ENCODE data around the gene DDX19B. TPM values are rescaled to one million over a fixed set of nuclear protein-coding genes. Genes with fewer than 3 reads are reported as not detected.
A peak's percentile ranks its signal among the peaks of the same experiment; 100 is the strongest.

Gene DDX19B
- total and polyA plus RNA-seq, 2 donors (not counting 1 experiment from before 2014, with no cell fraction given): 33.0 to 35.8 TPM

DNA sequence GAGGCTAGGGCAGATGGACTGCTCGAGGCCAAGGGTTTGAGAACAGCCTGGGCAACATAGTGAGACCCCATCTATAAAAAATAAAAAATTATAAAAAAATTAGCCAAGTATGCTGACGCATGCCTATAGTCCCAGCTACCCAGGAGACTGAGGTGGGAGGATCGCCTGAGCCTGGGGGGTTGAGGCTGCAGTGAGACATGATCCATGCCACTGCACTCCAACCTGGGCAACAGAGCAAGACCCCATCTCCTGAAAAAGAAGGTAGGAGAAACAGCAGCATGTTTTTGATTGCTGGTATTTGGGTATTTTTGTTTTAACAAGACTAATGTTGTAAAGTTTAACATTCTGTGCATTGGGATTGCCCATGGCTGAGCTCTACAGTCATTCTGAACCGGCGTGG, 38.8 kb downstream of the DDX19B start:
- H3K9me3 Mint-ChIP-seq (ENCODE audit: insufficient read depth): no peaks in the 10 kb centered on the region

DNA sequence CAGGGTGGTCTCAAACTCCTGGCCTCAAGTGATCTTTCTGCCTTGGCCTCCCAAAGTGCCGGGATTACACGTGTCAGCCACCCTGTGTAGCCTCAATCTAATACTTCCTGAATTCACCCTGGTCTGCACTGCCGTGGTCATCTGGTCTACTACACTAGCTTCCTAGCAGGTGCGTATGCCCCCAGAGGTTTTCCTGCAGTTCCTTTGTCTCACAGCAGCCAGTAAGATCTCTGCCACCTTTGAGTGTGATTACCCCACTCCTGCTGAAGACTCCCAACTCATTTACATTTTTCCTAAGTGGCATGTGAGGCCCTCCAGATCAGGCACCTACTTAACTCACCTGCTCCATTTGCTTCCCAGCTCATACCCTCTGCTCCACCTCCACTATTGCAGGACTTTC, 42.6 kb downstream of the DDX19B start:
- 67% methylated on average over 4 of the region's 4 CpGs for WGBS (ENCODE audit: insufficient coverage)
- no peaks in the 10 kb centered on the region for H3K27me3 ChIP-seq (replicated peaks in 1 of 4; ENCODE audit: control extremely low read depth in 1 of 4, control insufficient read depth in 3 of 4, insufficient read depth in 4 of 4, low read length in 3 of 4)
- H3K27ac ChIP-seq (ENCODE audit: low read length in 2 of 2): no peak overlapping the region
- H3K4me3 ChIP-seq (ENCODE audit: control extremely low read depth in 1 of 5, extremely low read depth in 1 of 5, insufficient read depth in 1 of 5, low read depth in 2 of 5, low read length in 4 of 5): no peak overlapping the region
- Mint-ChIP-seq H3K9me3 (ENCODE audit: insufficient read depth) (no peaks in the 10 kb centered on the region), H3K4me3 (no peak overlapping the region), H3K4me1 (peaks cover 8% of the 10 kb centered on the region), H3K27me3 (no peaks in the 10 kb centered on the region), H3K27ac (peak overlapping the region; percentile 38)
- POLR2A ChIA-PET: no interaction called here
- CTCF ChIA-PET: no interaction called here
- H3K9ac ChIP-seq (ENCODE audit: low read length): no peak overlapping the region
- H3K4me1 ChIP-seq (ENCODE audit: control insufficient read depth in 2 of 2, insufficient read depth in 2 of 2, low read length in 2 of 2): peaks cover 3 to 7% of the 10 kb centered on the region in 2 donors
- no peaks in the 10 kb centered on the region for H4K20me1 ChIP-seq (ENCODE audit: control insufficient read depth, insufficient read depth, low read length, poor library complexity, severe bottlenecking)
- H2AFZ ChIP-seq (ENCODE audit: insufficient read depth, low read depth, low read length, poor library complexity, severe bottlenecking): no peak overlapping the region
- intact Hi-C loops (cut with micrococcal nuclease): no loop called here
- H3K79me2 ChIP-seq (ENCODE audit: control insufficient read depth, insufficient read depth, low read length): peaks cover 9% of the 10 kb centered on the region
- no peak overlapping the region for H3K4me2 ChIP-seq (replicated peaks; ENCODE audit: low read depth, low read length, poor library complexity, severe bottlenecking)
- no peak for TF ChIP-seq EZH2 (IDR thresholded peaks at IDR 0.05; ENCODE audit: borderline replicate concordance, insufficient read depth, low read depth, low read length, poor library complexity, severe bottlenecking)
- TF ChIP-seq, protein P1, sequence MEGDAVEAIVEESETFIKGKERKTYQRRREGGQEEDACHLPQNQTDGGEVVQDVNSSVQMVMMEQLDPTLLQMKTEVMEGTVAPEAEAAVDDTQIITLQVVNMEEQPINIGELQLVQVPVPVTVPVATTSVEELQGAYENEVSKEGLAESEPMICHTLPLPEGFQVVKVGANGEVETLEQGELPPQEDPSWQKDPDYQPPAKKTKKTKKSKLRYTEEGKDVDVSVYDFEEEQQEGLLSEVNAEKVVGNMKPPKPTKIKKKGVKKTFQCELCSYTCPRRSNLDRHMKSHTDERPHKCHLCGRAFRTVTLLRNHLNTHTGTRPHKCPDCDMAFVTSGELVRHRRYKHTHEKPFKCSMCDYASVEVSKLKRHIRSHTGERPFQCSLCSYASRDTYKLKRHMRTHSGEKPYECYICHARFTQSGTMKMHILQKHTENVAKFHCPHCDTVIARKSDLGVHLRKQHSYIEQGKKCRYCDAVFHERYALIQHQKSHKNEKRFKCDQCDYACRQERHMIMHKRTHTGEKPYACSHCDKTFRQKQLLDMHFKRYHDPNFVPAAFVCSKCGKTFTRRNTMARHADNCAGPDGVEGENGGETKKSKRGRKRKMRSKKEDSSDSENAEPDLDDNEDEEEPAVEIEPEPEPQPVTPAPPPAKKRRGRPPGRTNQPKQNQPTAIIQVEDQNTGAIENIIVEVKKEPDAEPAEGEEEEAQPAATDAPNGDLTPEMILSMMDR (IDR thresholded peaks at IDR 0.05): no peak
- H3K9me3 ChIP-seq (ENCODE audit: control extremely low read depth in 1 of 3, control insufficient read depth in 2 of 3, insufficient read depth in 1 of 3, low read length in 2 of 3): no peaks in the 10 kb centered on the region
- ATAC-seq (ENCODE audit: low read depth): no peak
- no peak for DNase-seq
- H3K36me3 ChIP-seq (replicated peaks in 1 of 2; ENCODE audit: control extremely low read depth in 1 of 2, control insufficient read depth in 1 of 2, extremely low read depth in 1 of 2, insufficient read depth in 2 of 2, low read length in 1 of 2): no peaks in the 10 kb centered on the region

More for the DNA sequence above, 38.8 kb downstream of the DDX19B start:
- Histone ChIP-seq H4K20me1 (ENCODE audit: control insufficient read depth, insufficient read depth, low read length, poor library complexity, severe bottlenecking) (no peaks in the 10 kb centered on the region), H2AFZ (ENCODE audit: insufficient read depth, low read depth, low read length, poor library complexity, severe bottlenecking) (no peak overlapping the region), H3K4me3 (ENCODE audit: control extremely low read depth in 1 of 5, extremely low read depth in 1 of 5, insufficient read depth in 1 of 5, low read depth in 2 of 5, low read length in 4 of 5) (no peak overlapping the region), H3K4me2 (replicated peaks; ENCODE audit: low read depth, low read length, poor library complexity, severe bottlenecking) (no peak overlapping the region), H3K79me2 (ENCODE audit: control insufficient read depth, insufficient read depth, low read length) (no peaks in the 10 kb centered on the region), H3K9me3 (ENCODE audit: control extremely low read depth in 1 of 3, control insufficient read depth in 2 of 3, insufficient read depth in 1 of 3, low read length in 2 of 3) (no peaks in the 10 kb centered on the region), H3K36me3 (replicated peaks in 1 of 2; ENCODE audit: control extremely low read depth in 1 of 2, control insufficient read depth in 1 of 2, extremely low read depth in 1 of 2, insufficient read depth in 2 of 2, low read length in 1 of 2) (peaks cover 0 to 17% of the 10 kb centered on the region in 2 experiments), H3K4me1 (ENCODE audit: control insufficient read depth in 2 of 2, insufficient read depth in 2 of 2, low read length in 2 of 2) (no peaks in the 10 kb centered on the region), H3K27ac (ENCODE audit: low read length in 2 of 2) (no peak overlapping the region), H3K9ac (ENCODE audit: low read length) (no peak overlapping the region), H3K27me3 (replicated peaks in 1 of 4; ENCODE audit: control extremely low read depth in 1 of 4, control insufficient read depth in 3 of 4, insufficient read depth in 4 of 4, low read length in 3 of 4) (no peaks in the 10 kb centered on the region)
- no CpG with 5 or more reads among the region's 5 CpGs for WGBS (ENCODE audit: insufficient coverage)
- CTCF ChIA-PET: interaction anchor here (0.7 kb wide), 1 partner anchor 88 kb away, joined by 4 read pairs; no protein-coding TSS in a partner anchor
- H3K27ac Mint-ChIP-seq: no peak overlapping the region
- no peaks in the 10 kb centered on the region for H3K27me3 Mint-ChIP-seq
- H3K4me1 Mint-ChIP-seq: no peaks in the 10 kb centered on the region
- H3K4me3 Mint-ChIP-seq: no peak overlapping the region
- ATAC-seq (ENCODE audit: low read depth) (no peak), DNase-seq (no peak)
- POLR2A ChIA-PET: no interaction called here
- TF ChIP-seq, protein P1 (IDR thresholded peaks at IDR 0.05): no peak
- TF ChIP-seq EZH2 (IDR thresholded peaks at IDR 0.05; ENCODE audit: borderline replicate concordance, insufficient read depth, low read depth, low read length, poor library complexity, severe bottlenecking): no peak
- intact Hi-C loops (cut with micrococcal nuclease): no loop called here
